ENCODE data around the gene DMPK.
"Not testable (repeated sequence)": the region's sequence is repeated elsewhere in the genome, so short reads cannot be mapped to it uniquely, and the experiment has no call there.

DMPK gene

GRCh38 chr19:45751483-45751882 is 30.8 kb downstream of the DMPK start:
- not testable (repeated sequence) for H3K4me3 ChIP-seq (ENCODE audit: low read length in 2 of 2); H3K9me3 ChIP-seq (ENCODE audit: control insufficient read depth in 2 of 2, low read length in 2 of 2); H3K27ac ChIP-seq (ENCODE audit: low read depth in 2 of 2, low read length in 2 of 2); H3K27me3 ChIP-seq (ENCODE audit: control insufficient read depth in 2 of 2, insufficient read depth in 2 of 2, low read length in 2 of 2); H3K4me1 ChIP-seq (ENCODE audit: control insufficient read depth in 2 of 2, insufficient read depth in 2 of 2, low read length in 2 of 2); H3K36me3 ChIP-seq (ENCODE audit: control insufficient read depth in 2 of 2, insufficient read depth in 2 of 2, low read length in 2 of 2); H3K9ac ChIP-seq (ENCODE audit: low read depth in 1 of 2, low read length in 2 of 2)

DNA sequence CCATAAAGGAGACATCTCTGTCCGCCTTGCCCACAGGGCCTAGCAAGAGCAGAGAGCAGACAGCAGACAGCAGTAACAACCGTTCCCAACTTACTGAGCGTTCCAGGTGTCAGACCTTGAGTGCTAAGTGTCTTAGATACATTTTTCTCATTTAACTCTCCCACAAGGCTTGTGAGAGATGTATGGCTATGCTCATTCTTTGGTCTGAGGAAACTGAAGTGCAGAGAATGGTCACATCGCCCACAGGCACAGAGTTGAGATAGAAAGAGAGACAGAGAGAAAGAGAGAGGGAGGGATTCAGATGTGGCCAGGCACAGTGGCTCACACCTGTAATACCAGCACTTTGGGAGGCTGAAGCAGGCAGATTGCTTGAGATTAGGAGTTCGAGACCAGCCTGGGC is 34.8 kb downstream of the DMPK start:
- Histone ChIP-seq H3K27ac (ENCODE audit: low read depth in 2 of 2, low read length in 2 of 2) (no peak overlapping the region), H3K9me3 (ENCODE audit: control insufficient read depth in 2 of 2, low read length in 2 of 2) (no peaks in the 10 kb centered on the region), H3K4me1 (ENCODE audit: control insufficient read depth in 2 of 2, insufficient read depth in 2 of 2, low read length in 2 of 2) (no peaks in the 10 kb centered on the region), H3K9ac (ENCODE audit: low read depth in 1 of 2, low read length in 2 of 2) (no peak overlapping the region), H3K4me3 (ENCODE audit: low read length in 2 of 2) (no peak overlapping the region), H3K27me3 (ENCODE audit: control insufficient read depth in 2 of 2, insufficient read depth in 2 of 2, low read length in 2 of 2) (peaks cover 0 to 4% of the 10 kb centered on the region in 2 donors), H3K36me3 (ENCODE audit: control insufficient read depth in 2 of 2, insufficient read depth in 2 of 2, low read length in 2 of 2) (no peaks in the 10 kb centered on the region)

DNA sequence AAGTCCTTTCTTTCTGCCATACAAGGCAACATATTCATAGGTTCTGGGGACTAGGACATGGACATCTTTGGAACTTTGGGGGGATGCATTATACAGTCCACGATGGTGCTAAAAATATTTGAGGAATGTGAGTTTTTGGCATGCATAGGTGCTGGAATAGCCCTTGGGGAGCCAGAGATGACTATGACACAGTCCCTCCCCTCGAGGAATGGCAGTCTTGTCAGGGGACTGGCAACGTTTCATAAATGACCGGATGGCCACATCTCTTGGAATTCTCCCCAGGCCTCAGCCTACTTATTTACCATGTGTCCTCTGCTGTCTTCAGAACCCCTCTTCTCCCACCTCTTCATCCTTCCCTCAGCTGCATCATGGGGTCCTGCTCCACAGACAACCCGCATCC is 35.4 kb downstream of the DMPK start:
- Histone ChIP-seq H3K36me3 (ENCODE audit: control insufficient read depth in 2 of 2, insufficient read depth in 2 of 2, low read length in 2 of 2) (no peaks in the 10 kb centered on the region), H3K4me3 (ENCODE audit: low read length in 2 of 2) (no peak overlapping the region), H3K27ac (ENCODE audit: low read depth in 2 of 2, low read length in 2 of 2) (no peak overlapping the region), H3K9ac (ENCODE audit: low read depth in 1 of 2, low read length in 2 of 2) (no peak overlapping the region), H3K27me3 (ENCODE audit: control insufficient read depth in 2 of 2, insufficient read depth in 2 of 2, low read length in 2 of 2) (peaks cover 0 to 4% of the 10 kb centered on the region in 2 donors), H3K9me3 (ENCODE audit: control insufficient read depth in 2 of 2, low read length in 2 of 2) (no peaks in the 10 kb centered on the region), H3K4me1 (ENCODE audit: control insufficient read depth in 2 of 2, insufficient read depth in 2 of 2, low read length in 2 of 2) (no peaks in the 10 kb centered on the region)

- H3K9me3 ChIP-seq (ENCODE audit: control insufficient read depth in 2 of 2, low read length in 2 of 2) = no peaks in the 10 kb centered on the region
- H3K27ac ChIP-seq (ENCODE audit: low read depth in 2 of 2, low read length in 2 of 2) = no peak overlapping the region
- no peaks in the 10 kb centered on the region for H3K4me1 ChIP-seq (ENCODE audit: control insufficient read depth in 2 of 2, insufficient read depth in 2 of 2, low read length in 2 of 2)
- no peak overlapping the region for H3K9ac ChIP-seq (ENCODE audit: low read depth in 1 of 2, low read length in 2 of 2)
- H3K4me3 ChIP-seq (ENCODE audit: low read length in 2 of 2) = no peak overlapping the region
- H3K36me3 ChIP-seq (ENCODE audit: control insufficient read depth in 2 of 2, insufficient read depth in 2 of 2, low read length in 2 of 2) = no peaks in the 10 kb centered on the region
- H3K27me3 ChIP-seq (ENCODE audit: control insufficient read depth in 2 of 2, insufficient read depth in 2 of 2, low read length in 2 of 2) = peaks cover 0 to 4% of the 10 kb centered on the region in 2 donors
These were observed 36.7 kb downstream of the DMPK start for GRCh38 chr19:45745606-45746005.

DNA sequence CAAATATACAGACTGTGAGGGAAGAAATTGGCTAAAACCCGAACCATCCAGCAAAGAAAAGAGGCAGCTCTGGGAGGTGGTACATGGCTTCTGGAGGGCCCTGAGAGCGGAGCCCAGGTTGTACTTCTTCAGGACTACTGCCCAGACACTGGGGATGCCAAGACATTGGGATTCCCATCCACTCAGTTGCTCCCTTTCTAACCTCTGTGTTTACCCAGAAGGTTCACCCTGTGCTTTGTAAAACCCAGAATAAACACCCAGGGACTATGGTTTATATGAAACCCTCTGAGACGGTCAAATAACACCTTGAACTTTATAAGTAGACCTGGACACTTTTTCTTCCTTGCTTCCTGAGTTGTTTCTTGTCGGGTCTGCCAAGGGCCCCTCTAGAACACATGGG is 39.3 kb downstream of the DMPK start:
- Histone ChIP-seq H3K4me3 (ENCODE audit: low read length in 2 of 2) (no peak overlapping the region), H3K27ac (ENCODE audit: low read depth in 2 of 2, low read length in 2 of 2) (no peak overlapping the region), H3K4me1 (ENCODE audit: control insufficient read depth in 2 of 2, insufficient read depth in 2 of 2, low read length in 2 of 2) (no peaks in the 10 kb centered on the region), H3K9me3 (ENCODE audit: control insufficient read depth in 2 of 2, low read length in 2 of 2) (no peaks in the 10 kb centered on the region), H3K9ac (ENCODE audit: low read depth in 1 of 2, low read length in 2 of 2) (no peak overlapping the region), H3K27me3 (ENCODE audit: control insufficient read depth in 2 of 2, insufficient read depth in 2 of 2, low read length in 2 of 2) (peaks cover 0 to 4% of the 10 kb centered on the region in 2 donors), H3K36me3 (ENCODE audit: control insufficient read depth in 2 of 2, insufficient read depth in 2 of 2, low read length in 2 of 2) (no peaks in the 10 kb centered on the region)

- Histone ChIP-seq H3K9me3 (ENCODE audit: control insufficient read depth in 2 of 2, low read length in 2 of 2) (no peaks in the 10 kb centered on the region), H3K27me3 (ENCODE audit: control insufficient read depth in 2 of 2, insufficient read depth in 2 of 2, low read length in 2 of 2) (no peaks in the 10 kb centered on the region), H3K36me3 (ENCODE audit: control insufficient read depth in 2 of 2, insufficient read depth in 2 of 2, low read length in 2 of 2) (no peaks in the 10 kb centered on the region), H3K9ac (ENCODE audit: low read depth in 1 of 2, low read length in 2 of 2) (no peak overlapping the region), H3K4me3 (ENCODE audit: low read length in 2 of 2) (no peak overlapping the region), H3K27ac (ENCODE audit: low read depth in 2 of 2, low read length in 2 of 2) (no peak overlapping the region), H3K4me1 (ENCODE audit: control insufficient read depth in 2 of 2, insufficient read depth in 2 of 2, low read length in 2 of 2) (no peaks in the 10 kb centered on the region)
These were observed 42.5 kb downstream of the DMPK start for GRCh38 chr19:45739498-45740439.

DNA sequence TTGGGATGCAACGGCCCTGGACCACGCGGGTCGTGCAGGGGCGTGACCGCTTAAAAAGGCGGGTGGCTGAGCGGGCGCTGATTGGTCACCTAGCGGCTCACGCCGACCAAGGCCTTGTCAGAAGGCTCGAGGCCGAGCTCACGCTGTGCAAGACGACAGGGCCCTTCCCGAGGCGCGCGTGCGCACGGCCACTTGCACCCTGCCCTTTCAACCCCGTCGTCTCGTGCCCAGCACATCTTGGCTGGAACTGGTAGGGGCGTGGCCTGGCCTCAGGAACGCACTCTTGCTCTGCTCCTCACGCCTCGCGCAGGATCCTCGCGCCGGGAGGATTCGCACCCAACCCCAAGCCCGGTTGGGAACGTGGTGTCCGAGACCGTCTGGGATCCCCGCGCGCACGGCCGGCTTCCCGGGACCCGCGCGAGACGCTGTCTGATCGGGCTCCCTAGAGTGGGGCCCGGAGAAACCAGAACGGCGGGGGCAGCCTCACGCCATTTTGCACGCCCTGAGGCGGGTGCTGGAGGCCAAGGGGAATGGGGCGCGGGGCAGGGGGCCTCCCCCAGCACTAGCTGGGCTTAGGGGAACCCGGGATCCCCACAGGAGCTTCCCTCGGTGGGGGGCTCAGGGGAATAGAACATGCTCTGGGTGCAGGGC is 49.0 kb downstream of the DMPK start, which contains the start of gene MEIOSIN:
Gene MEIOSIN, plus strand, starts transcription at position 280 of the 651 bp plus-strand sequence. CDS start 1,938 bp downstream, outside the sequence.
- H3K9ac ChIP-seq (ENCODE audit: low read depth in 1 of 2, low read length in 2 of 2) = no peak within 1 kb of the TSS
- no peaks in the 10 kb centered on the region for H3K27me3 ChIP-seq (ENCODE audit: control insufficient read depth in 2 of 2, insufficient read depth in 2 of 2, low read length in 2 of 2)
- H3K36me3 ChIP-seq (ENCODE audit: control insufficient read depth in 2 of 2, insufficient read depth in 2 of 2, low read length in 2 of 2) = no peaks in the 10 kb centered on the region
- no peak within 1 kb of the TSS for H3K27ac ChIP-seq (ENCODE audit: low read depth in 2 of 2, low read length in 2 of 2)
- peaks cover 7 to 11% of the 10 kb centered on the region in 2 donors for H3K4me1 ChIP-seq (ENCODE audit: control insufficient read depth in 2 of 2, insufficient read depth in 2 of 2, low read length in 2 of 2)
- no peak within 1 kb of the TSS for H3K4me3 ChIP-seq (ENCODE audit: low read length in 2 of 2)
- H3K9me3 ChIP-seq (ENCODE audit: control insufficient read depth in 2 of 2, low read length in 2 of 2) = no peaks in the 10 kb centered on the region

DNA sequence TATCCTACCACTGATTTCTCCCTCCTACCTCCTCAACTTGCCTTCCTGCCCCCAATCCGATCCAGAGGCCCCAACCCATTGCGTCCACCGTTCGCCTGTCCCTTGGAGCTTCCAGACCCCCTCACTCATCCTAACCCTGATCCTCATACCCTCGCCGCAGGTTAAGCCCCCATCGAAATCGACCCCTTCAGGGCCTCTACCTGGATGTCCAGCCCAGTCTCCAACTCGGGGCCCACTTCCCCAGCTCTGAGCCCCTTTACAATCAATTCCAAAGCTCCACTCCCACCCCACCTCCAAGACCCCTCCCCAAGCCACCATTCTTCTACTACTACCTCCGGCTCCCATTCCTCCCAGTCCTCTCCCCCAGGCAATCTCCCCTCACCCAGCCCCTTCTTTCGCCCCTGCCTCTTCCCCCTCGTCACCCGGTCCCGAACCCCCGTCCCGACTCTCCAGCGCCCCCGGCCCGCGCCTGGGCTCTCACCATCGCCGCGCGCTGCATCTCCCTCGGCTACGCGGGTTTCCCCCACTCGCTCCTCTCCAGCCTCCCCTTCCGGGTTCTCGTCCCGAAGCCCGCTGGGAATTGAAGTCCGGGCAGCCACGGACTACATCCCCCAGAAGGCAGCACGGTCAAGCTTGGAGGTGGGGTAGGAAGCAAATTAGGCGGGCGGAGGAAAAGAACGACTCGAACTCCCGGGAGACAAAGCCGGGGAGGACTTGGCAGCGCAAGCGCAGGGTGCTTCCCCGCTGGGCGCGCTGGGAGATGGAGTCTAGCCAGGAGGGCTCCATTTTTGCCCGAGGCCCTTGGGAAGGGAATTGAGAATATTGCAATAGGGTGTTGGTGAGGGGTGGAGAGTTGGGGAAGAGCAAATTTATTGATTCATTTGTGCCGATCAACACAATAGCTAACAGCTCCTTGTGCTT is 51.7 kb downstream of the DMPK start, which contains the start of gene FBXO46:
Gene FBXO46, minus strand, starts transcription at position 529 of the 921 bp plus-strand sequence. CDS start 17,401 bp downstream, outside the sequence.
- Histone ChIP-seq H3K9ac (ENCODE audit: low read depth in 1 of 2, low read length in 2 of 2) (peak within 1 kb of the TSS; percentile 64 to 91), H3K27ac (ENCODE audit: low read depth in 2 of 2, low read length in 2 of 2) (peak within 1 kb of the TSS; percentile 68 to 72), H3K36me3 (ENCODE audit: control insufficient read depth in 2 of 2, insufficient read depth in 2 of 2, low read length in 2 of 2) (no peaks in the 10 kb centered on the region), H3K27me3 (ENCODE audit: control insufficient read depth in 2 of 2, insufficient read depth in 2 of 2, low read length in 2 of 2) (no peaks in the 10 kb centered on the region), H3K4me3 (ENCODE audit: low read length in 2 of 2) (peak within 1 kb of the TSS; percentile 80 to 86), H3K4me1 (ENCODE audit: control insufficient read depth in 2 of 2, insufficient read depth in 2 of 2, low read length in 2 of 2) (peaks cover 7 to 11% of the 10 kb centered on the region in 2 donors), H3K9me3 (ENCODE audit: control insufficient read depth in 2 of 2, low read length in 2 of 2) (no peaks in the 10 kb centered on the region)

DNA sequence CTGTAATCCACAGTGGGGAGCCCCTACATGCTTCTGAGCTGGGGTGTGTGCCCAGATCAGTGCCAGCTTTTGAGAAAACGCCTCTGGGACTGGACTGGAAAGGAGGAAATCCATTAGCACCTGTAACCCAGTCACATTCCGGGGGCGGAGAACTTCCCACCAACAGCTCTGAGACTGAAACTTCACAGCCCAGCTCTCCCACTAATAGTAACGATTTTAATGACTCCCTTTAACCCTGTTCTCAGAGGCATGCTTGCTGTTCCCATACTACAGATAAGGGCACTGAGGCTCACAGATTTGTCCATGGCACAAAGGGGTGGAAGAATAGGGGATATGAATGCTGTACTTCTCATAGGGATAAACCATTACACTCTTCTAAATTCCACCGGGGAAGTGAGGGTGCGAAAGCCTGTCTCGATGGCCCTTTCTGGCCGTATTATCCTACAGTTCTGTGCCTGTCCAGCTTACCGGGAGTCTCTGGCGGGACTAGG is 52.4 kb downstream of the DMPK start:
- Histone ChIP-seq H3K4me3 (ENCODE audit: low read length in 2 of 2) (peak overlapping the region; percentile 80 to 86), H3K9me3 (ENCODE audit: control insufficient read depth in 2 of 2, low read length in 2 of 2) (no peaks in the 10 kb centered on the region), H3K27me3 (ENCODE audit: control insufficient read depth in 2 of 2, insufficient read depth in 2 of 2, low read length in 2 of 2) (no peaks in the 10 kb centered on the region), H3K27ac (ENCODE audit: low read depth in 2 of 2, low read length in 2 of 2) (peak overlapping the region; percentile 68 to 72), H3K9ac (ENCODE audit: low read depth in 1 of 2, low read length in 2 of 2) (peak overlapping the region; percentile 64 to 91), H3K36me3 (ENCODE audit: control insufficient read depth in 2 of 2, insufficient read depth in 2 of 2, low read length in 2 of 2) (no peaks in the 10 kb centered on the region), H3K4me1 (ENCODE audit: control insufficient read depth in 2 of 2, insufficient read depth in 2 of 2, low read length in 2 of 2) (peaks cover 7 to 11% of the 10 kb centered on the region in 2 donors)

Data from mucosa of rectum (tissue), 2 donors.